Tibial nerve (tissue), 3 donors: ENCODE data around the gene NXPH4.

Experiments used
- POLR2A ChIP-seq, 2 donors: fragments of 450-650 bp; IDR thresholded peaks; one replicate each; pipeline ENCODE4 v1.6.1; 2017; ENCODE audit warnings: antibody characterized with exemption in 2 of 2, mild to moderate bottlenecking in 2 of 2, moderate library complexity in 2 of 2
- TF ChIP-seq, protein P1 (sequence below), 5 experiments: fragments of 200-600 bp in 3 of 5; fragments of 450-650 bp in 2 of 5; sonication (generic) in 3 of 5; IDR thresholded peaks; one replicate each; pipeline ENCODE4 v1.5.1; 2016 to 2019; ENCODE audit warnings: antibody characterized with exemption in 5 of 5, mild to moderate bottlenecking in 3 of 5, moderate library complexity in 2 of 5

DNA sequence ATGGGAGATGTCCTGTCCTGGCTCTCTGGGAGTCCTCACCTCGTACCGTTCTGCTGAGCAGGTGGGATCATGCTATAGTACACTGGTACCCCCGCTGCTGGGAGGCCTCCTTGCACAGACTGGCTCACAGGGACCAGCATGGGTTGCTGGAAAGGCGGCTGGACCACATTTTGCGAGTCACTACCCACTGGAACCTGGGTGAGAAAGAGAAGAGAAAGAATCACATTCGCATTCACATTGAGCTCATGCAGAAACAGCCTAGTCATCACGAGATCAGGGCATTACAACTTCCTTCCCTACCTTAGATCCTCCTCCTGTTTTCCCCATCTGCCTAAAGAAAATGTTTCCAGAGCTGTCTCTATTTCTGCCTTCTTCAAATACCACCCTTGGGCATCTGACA is 51.7 kb downstream of the NXPH4 start:
- TF ChIP-seq, protein P1, sequence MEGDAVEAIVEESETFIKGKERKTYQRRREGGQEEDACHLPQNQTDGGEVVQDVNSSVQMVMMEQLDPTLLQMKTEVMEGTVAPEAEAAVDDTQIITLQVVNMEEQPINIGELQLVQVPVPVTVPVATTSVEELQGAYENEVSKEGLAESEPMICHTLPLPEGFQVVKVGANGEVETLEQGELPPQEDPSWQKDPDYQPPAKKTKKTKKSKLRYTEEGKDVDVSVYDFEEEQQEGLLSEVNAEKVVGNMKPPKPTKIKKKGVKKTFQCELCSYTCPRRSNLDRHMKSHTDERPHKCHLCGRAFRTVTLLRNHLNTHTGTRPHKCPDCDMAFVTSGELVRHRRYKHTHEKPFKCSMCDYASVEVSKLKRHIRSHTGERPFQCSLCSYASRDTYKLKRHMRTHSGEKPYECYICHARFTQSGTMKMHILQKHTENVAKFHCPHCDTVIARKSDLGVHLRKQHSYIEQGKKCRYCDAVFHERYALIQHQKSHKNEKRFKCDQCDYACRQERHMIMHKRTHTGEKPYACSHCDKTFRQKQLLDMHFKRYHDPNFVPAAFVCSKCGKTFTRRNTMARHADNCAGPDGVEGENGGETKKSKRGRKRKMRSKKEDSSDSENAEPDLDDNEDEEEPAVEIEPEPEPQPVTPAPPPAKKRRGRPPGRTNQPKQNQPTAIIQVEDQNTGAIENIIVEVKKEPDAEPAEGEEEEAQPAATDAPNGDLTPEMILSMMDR (IDR thresholded peaks at IDR 0.05): no peak
- no peak for TF ChIP-seq POLR2A (IDR thresholded peaks at IDR 0.05)
